Neuronal stem cell (in vitro differentiated cells): ENCODE results near the gene SUSD3.

ENCODE experiments used
- DNase-seq: peaks from one replicate; pipeline ENCODE4 v3.0.0-alpha.2; 2013; ENCODE audit warnings: low spot score
- H2AFZ ChIP-seq: one replicate; pipeline ENCODE4 v1.6.1; 2013; ENCODE audit warnings: mild to moderate bottlenecking, low read length, inconsistent platforms
- H2AK5ac ChIP-seq: 2 replicates; pipeline ENCODE4 v1.6.1; 2013; ENCODE audit warnings: low read depth, mild to moderate bottlenecking, inconsistent platforms, low read length, moderate library complexity, mixed read lengths
- H2BK120ac ChIP-seq: 2 replicates; pipeline ENCODE4 v1.6.1; 2013; ENCODE audit warnings: low read depth, mild to moderate bottlenecking, inconsistent platforms, low read length, moderate library complexity, mixed read lengths
- H2BK12ac ChIP-seq: one replicate; pipeline ENCODE4 v1.6.1; 2013; ENCODE audit warnings: low read length, inconsistent platforms
- H2BK15ac ChIP-seq: 2 replicates; pipeline ENCODE4 v1.6.1; 2013; ENCODE audit warnings: mild to moderate bottlenecking, low read length, inconsistent platforms, mixed read lengths
- H2BK5ac ChIP-seq: one replicate; pipeline ENCODE4 v1.6.1; 2013; ENCODE audit warnings: inconsistent platforms, mild to moderate bottlenecking, low read length, moderate library complexity
- H3K14ac ChIP-seq: one replicate; pipeline ENCODE4 v1.6.1; 2013; ENCODE audit warnings: low read length, inconsistent platforms
- H3K18ac ChIP-seq: 2 replicates; pipeline ENCODE4 v1.6.1; 2013; ENCODE audit warnings: low read length, inconsistent platforms
- H3K23ac ChIP-seq: 2 replicates; pipeline ENCODE4 v1.6.1; 2013; ENCODE audit warnings: low read depth, mild to moderate bottlenecking, mixed read lengths, low read length, inconsistent platforms; ENCODE audit not compliant: poor library complexity
- H3K27ac ChIP-seq: replicated peaks from 3 replicates; pipeline ENCODE4 v1.5.1; 2013; ENCODE audit warnings: low read length, inconsistent platforms
- H3K27me3 ChIP-seq, 3 experiments: 2 replicates each; pipeline ENCODE4 v1.6.1; 2013; ENCODE audit warnings: low read length in 3 of 3, mild to moderate bottlenecking in 2 of 3, inconsistent platforms in 1 of 3, low read depth in 1 of 3, mixed read lengths in 1 of 3, moderate library complexity in 1 of 3; ENCODE audit not compliant: control insufficient read depth in 3 of 3, insufficient read depth in 3 of 3
- H3K36me3 ChIP-seq, 2 donors: replicated peaks in 1 of 2; 2 replicates each; pipeline ENCODE4 v1.6.1; 2013; ENCODE audit warnings: low read length in 2 of 2; ENCODE audit not compliant: control insufficient read depth in 2 of 2, insufficient read depth in 2 of 2
- H3K4ac ChIP-seq: 2 replicates; pipeline ENCODE4 v1.6.1; 2013; ENCODE audit warnings: inconsistent platforms, mild to moderate bottlenecking, low read length, moderate library complexity
- H3K4me1 ChIP-seq, 2 donors: 1 replicate in 1 of 2; 2 replicates in 1 of 2; pipeline ENCODE4 v1.6.1; 2013; ENCODE audit warnings: low read length in 2 of 2, low read depth in 1 of 2; ENCODE audit not compliant: control insufficient read depth in 2 of 2, insufficient read depth in 1 of 2
- H3K4me2 ChIP-seq: one replicate; pipeline ENCODE4 v1.6.1; 2013; ENCODE audit warnings: mild to moderate bottlenecking, low read length, inconsistent platforms; ENCODE audit not compliant: insufficient read depth, poor library complexity, severe bottlenecking
- H3K4me3 ChIP-seq, 2 donors: 2 replicates each; pipeline ENCODE4 v1.5.1; 2013; ENCODE audit warnings: low read length in 2 of 2, mild to moderate bottlenecking in 2 of 2, inconsistent platforms in 1 of 2, moderate library complexity in 1 of 2
- H3K79me1 ChIP-seq: one replicate; pipeline ENCODE4 v1.6.1; 2013; ENCODE audit warnings: low read depth, mild to moderate bottlenecking, inconsistent platforms, low read length, moderate library complexity
- H3K9ac ChIP-seq: one replicate; pipeline ENCODE4 v1.6.1; 2013; ENCODE audit warnings: mild to moderate bottlenecking, low read depth, low read length, inconsistent platforms; ENCODE audit not compliant: poor library complexity
- H3K9me3 ChIP-seq, 2 donors: replicated peaks in 1 of 2; 2 replicates each; pipeline versions ENCODE3 to v1.6.1; 2013; ENCODE audit warnings: low read length in 2 of 2, mild to moderate bottlenecking in 2 of 2, inconsistent platforms in 1 of 2, low read depth in 1 of 2, mixed read lengths in 1 of 2, moderate library complexity in 1 of 2; ENCODE audit not compliant: control insufficient read depth in 2 of 2, insufficient read depth in 1 of 2
- H4K8ac ChIP-seq: one replicate; pipeline ENCODE4 v1.6.1; 2013; ENCODE audit warnings: low read depth, mild to moderate bottlenecking, inconsistent platforms, low read length, moderate library complexity
- H4K91ac ChIP-seq: one replicate; pipeline ENCODE4 v1.6.1; 2013; ENCODE audit warnings: low read length, low read depth, mild to moderate bottlenecking, inconsistent platforms; ENCODE audit not compliant: poor library complexity
- WGBS, 2 donors: extraction: QIAGEN DNeasy Blood & Tissue Kit; methylation state at CpG; one replicate each; pipeline ENCODE4 v1.1.7; 2013; ENCODE audit warnings: missing lambda C conversion rate in 2 of 2, mixed read lengths in 1 of 2; ENCODE audit not compliant: insufficient read length in 2 of 2, insufficient replicate concordance in 1 of 2; ENCODE audit errors: extremely low coverage in 2 of 2; 5-methylcytosine and 5-hydroxymethylcytosine counted together

SUSD3 gene

DNA sequence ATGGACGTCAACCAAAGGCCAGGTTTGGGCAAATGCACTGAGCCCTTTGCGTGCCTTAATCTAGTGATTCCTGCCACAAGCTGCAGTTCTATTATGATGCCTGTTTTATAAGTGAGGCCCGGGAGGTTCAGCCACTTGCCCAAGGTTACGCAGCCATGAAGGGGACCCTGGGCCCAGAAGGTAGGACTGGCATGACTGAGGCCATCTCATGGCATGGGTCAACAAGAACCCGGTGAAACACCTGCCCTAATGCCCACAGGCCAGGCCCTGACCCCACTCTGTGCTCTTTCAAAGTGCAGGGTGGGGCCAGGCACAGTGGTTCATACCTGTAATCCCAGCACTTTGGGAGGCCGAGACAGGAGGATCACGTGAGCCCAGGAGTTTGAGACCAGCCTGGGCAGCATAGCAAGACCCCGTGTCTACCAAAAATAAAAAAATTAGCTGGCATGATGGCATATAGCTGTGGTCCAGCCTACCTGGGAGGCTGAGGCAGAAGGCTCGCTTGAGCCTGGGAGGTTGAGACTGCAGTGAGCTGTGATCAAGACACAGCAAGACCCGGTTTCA, 66.9 kb downstream of the SUSD3 start:
- no peak overlapping the region for H4K8ac ChIP-seq
- H3K27me3 ChIP-seq: no peaks in the 10 kb centered on the region
- no peak overlapping the region for H2BK120ac ChIP-seq
- no peak overlapping the region for H3K18ac ChIP-seq
- no peak overlapping the region for H2BK15ac ChIP-seq
- no peak overlapping the region for H3K9ac ChIP-seq
- H3K36me3 ChIP-seq: peaks cover 10 to 12% of the 10 kb centered on the region in 2 donors
- H4K91ac ChIP-seq: no peak overlapping the region
- H2BK5ac ChIP-seq: no peak overlapping the region
- H2BK12ac ChIP-seq: no peak overlapping the region
- H3K79me1 ChIP-seq: peaks cover 5% of the 10 kb centered on the region
- H3K4me1 ChIP-seq: peaks cover 12 to 18% of the 10 kb centered on the region in 2 donors
- no peak overlapping the region for H3K23ac ChIP-seq
- H3K27ac ChIP-seq: no peak overlapping the region
- H3K9me3 ChIP-seq: no peaks in the 10 kb centered on the region
- H3K14ac ChIP-seq: no peak overlapping the region
- no peak overlapping the region for H2AK5ac ChIP-seq
- no CpG with 5 or more reads among the region's 10 CpGs for WGBS, 2 donors
- no peak overlapping the region for H3K4me3 ChIP-seq
- DNase-seq: no peak
- no peak overlapping the region for H3K4me2 ChIP-seq
- H2AFZ ChIP-seq: no peak overlapping the region
- no peak overlapping the region for H3K4ac ChIP-seq

DNA sequence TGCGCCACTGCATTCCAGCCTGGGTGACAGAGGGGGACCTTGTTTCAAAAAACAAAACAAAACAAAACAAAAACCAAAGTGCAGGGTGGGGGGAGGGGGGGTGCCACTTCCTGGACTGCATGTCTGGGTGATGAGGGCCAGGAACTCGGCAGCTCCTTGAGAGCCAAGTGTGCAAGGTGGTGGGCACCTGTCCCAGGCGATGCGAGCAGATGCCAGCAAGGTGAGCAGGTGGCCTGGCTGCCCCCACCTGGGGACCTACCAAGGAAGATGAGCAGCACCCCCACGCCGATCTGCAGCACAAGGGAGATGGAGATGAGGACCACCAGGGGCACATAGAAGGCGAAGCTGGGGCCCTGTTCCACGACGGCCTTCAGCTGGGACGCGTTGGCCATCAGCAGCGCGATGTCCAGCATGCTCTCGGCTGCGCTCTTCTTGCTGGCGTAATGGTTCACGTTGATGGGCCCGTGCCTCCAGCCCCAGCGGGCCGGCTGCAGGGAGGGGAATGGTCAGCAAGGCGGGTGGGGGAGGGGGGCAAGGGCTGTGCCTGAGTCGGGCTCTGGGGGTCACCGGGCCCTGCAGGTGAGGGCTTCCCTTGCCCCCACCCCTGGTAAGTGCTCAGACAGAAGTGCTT, 67.8 kb downstream of the SUSD3 start:
- H3K14ac ChIP-seq: peak overlapping the region; percentile 91
- no peak for DNase-seq
- no peak overlapping the region for H2BK12ac ChIP-seq
- H2AFZ ChIP-seq: peak overlapping the region; percentile 42
- peak overlapping the region; percentile 70 for H2BK5ac ChIP-seq
- no peak overlapping the region for H2BK120ac ChIP-seq
- H3K36me3 ChIP-seq: peaks cover 10 to 12% of the 10 kb centered on the region in 2 donors
- no peak overlapping the region for H2AK5ac ChIP-seq
- H4K8ac ChIP-seq: no peak overlapping the region
- no peaks in the 10 kb centered on the region for H3K9me3 ChIP-seq
- no peak overlapping the region for H3K4ac ChIP-seq
- no peak overlapping the region for H3K27ac ChIP-seq
- H3K18ac ChIP-seq: peak overlapping the region; percentile 95
- H3K27me3 ChIP-seq: no peaks in the 10 kb centered on the region
- no peak overlapping the region for H3K4me2 ChIP-seq
- no peak overlapping the region for H3K23ac ChIP-seq
- H2BK15ac ChIP-seq: peak overlapping the region; percentile 99
- H3K9ac ChIP-seq: peak overlapping the region; percentile 76
- peaks cover 5% of the 10 kb centered on the region for H3K79me1 ChIP-seq
- H4K91ac ChIP-seq: no peak overlapping the region
- WGBS, 2 donors: no CpG with 5 or more reads among the region's 23 CpGs
- H3K4me3 ChIP-seq: no peak overlapping the region
- H3K4me1 ChIP-seq: peaks cover 12 to 18% of the 10 kb centered on the region in 2 donors

DNA sequence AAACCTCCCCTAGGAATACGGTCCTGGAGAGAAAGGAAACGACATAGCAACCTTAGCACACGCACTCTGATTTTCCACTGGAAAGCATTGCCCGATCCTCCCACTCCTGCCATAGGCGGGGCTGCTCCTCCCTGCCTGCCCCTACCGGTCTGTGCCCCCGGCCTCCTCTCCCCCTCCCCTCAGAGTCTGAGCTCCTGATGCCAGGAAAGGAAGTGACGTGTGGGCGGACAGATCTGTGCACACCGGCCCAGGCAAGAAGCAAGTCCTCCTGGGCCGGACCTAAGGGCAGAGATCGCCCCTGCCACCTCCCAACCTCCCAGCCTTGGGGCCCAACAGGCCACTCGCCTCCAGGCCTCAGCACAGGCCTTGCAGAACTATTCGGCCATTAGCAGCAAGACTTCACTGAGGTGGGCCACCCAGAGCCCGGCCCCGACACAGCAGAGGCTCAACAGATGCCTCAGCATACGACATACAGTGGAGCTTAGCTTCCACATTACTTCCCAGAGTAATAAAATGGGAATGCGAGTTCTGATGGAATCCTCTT, 68.4 kb downstream of the SUSD3 start:
- Histone ChIP-seq H3K4me3 (no peak overlapping the region), H3K4me1 (peaks cover 12 to 18% of the 10 kb centered on the region in 2 donors), H3K23ac (no peak overlapping the region), H4K91ac (no peak overlapping the region), H3K18ac (peak overlapping the region; percentile 64), H3K27me3 (no peaks in the 10 kb centered on the region), H2AK5ac (no peak overlapping the region), H3K9me3 (no peaks in the 10 kb centered on the region), H3K4ac (no peak overlapping the region), H2AFZ (peak overlapping the region; percentile 42), H3K14ac (no peak overlapping the region), H3K4me2 (no peak overlapping the region), H3K36me3 (peaks cover 10% of the 10 kb centered on the region in 2 donors), H3K9ac (no peak overlapping the region), H2BK5ac (no peak overlapping the region), H2BK12ac (no peak overlapping the region), H2BK15ac (no peak overlapping the region), H3K79me1 (peaks cover 8% of the 10 kb centered on the region), H4K8ac (no peak overlapping the region), H2BK120ac (no peak overlapping the region), H3K27ac (peak overlapping the region; percentile 42)
- DNase-seq: no peak
- WGBS, 2 donors: no CpG with 5 or more reads among the region's 18 CpGs

DNA sequence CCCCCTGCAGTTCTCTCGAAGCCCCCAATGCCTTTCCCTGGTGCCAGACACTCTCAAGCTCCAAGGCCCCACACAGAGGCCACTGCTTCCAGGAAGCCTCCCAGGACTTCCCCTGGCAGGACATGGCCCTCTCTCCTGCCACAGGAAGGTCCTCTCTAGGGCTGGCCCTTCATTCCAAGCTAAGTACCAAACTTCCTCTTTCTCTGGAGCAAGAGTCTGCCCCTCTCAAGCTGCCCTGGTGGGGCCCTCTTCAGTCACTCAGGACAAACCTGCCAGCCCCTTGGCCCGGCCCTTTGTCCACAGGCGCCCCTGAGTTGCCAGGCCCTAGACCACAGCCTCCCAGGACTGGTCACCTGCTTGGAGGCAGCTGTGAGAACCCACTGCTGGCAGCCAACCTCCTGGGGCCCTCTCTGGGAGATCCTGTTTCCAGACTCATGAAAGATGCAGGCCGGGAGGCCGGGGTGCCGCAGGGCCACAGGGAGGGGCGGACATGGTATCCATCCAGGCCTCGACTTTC, 69.0 kb downstream of the SUSD3 start:
- Histone ChIP-seq H3K36me3 (peaks cover 10% of the 10 kb centered on the region in 2 donors), H3K9ac (no peak overlapping the region), H3K4me1 (peaks cover 14 to 18% of the 10 kb centered on the region in 2 donors), H3K14ac (no peak overlapping the region), H2BK12ac (no peak overlapping the region), H3K9me3 (no peaks in the 10 kb centered on the region), H2AK5ac (no peak overlapping the region), H4K91ac (no peak overlapping the region), H3K79me1 (peaks cover 12% of the 10 kb centered on the region), H3K27ac (no peak overlapping the region), H2AFZ (no peak overlapping the region), H3K4ac (no peak overlapping the region), H3K4me2 (no peak overlapping the region), H4K8ac (no peak overlapping the region), H3K4me3 (no peak overlapping the region), H3K23ac (no peak overlapping the region), H3K18ac (peak overlapping the region; percentile 20), H2BK15ac (no peak overlapping the region), H2BK5ac (no peak overlapping the region), H2BK120ac (no peak overlapping the region), H3K27me3 (no peaks in the 10 kb centered on the region)
- DNase-seq: no peak
- no CpG with 5 or more reads among the region's 8 CpGs for WGBS, 2 donors
